Heart left ventricle (tissue), 13 donors: Measurements from ENCODE around the gene TECPR2.

Experiments
- CTCF ChIP-seq, 12 donors: fragments of 200-600 bp; sonication (generic) in 4 of 12; IDR thresholded peaks; one replicate each; pipeline versions ENCODE4 v1.5.0 to v1.8.0; 2018 to 2022; ENCODE audit warnings: antibody characterized with exemption in 12 of 12, mild to moderate bottlenecking in 5 of 12
- POLR2A ChIP-seq, 2 donors: fragments of 450-650 bp; IDR thresholded peaks; one replicate each; pipeline ENCODE4 v1.6.1; 2017; ENCODE audit warnings: antibody characterized with exemption in 2 of 2, mild to moderate bottlenecking in 2 of 2, moderate library complexity in 2 of 2
- donor health status: ischemic (EF 13 %, LVEDD 7.1; RV severe dilation, severe dysfunction).
- donor health status: DM: no; HTN: yes; CAD: no.
- donor health status: DM: no; HTN: no; CAD: no.
- donor health status: ischemic (EF 25% LVEDD 6.9; RV normal size, moderate dysfunction).
- donor health status: ischemic (EF 25% LVEDD 5.7; RV mildly dilated, moderate dysfunction).
- donor health status: ischemic (EF 35%, LVEDD 5.7; RV mildly dilated, moderate dysfunction).
- donor health status: nonischemic (EF 11% LVEDD 7.7; RV severe dilation, severe dysfunction).
- donor health status: DM: yes; HTN: yes; CAD: no.
- donor health status: PGD.
- donor health status: ischemic (EF 29% LVEDD 5.4; RV normal size, mild dysfunction).
- donor health status: nonischemic (EF 23%, LVEDD 6.1; RV moderate dilation, normal function).

GRCh38 chr14:102348376-102348775, 14.4 kb upstream of the TECPR2 start:
- no peak for TF ChIP-seq POLR2A (IDR thresholded peaks at IDR 0.05)
- no peak for TF ChIP-seq CTCF (IDR thresholded peaks at IDR 0.05)
